ENCODE data around the gene KCNT2.
A peak's percentile ranks its signal among the peaks of the same experiment; 100 is the strongest.
"Not testable (repeated sequence)": the region's sequence is repeated elsewhere in the genome, so short reads cannot be mapped to it uniquely, and the experiment has no call there.

The KCNT2 gene

DNA sequence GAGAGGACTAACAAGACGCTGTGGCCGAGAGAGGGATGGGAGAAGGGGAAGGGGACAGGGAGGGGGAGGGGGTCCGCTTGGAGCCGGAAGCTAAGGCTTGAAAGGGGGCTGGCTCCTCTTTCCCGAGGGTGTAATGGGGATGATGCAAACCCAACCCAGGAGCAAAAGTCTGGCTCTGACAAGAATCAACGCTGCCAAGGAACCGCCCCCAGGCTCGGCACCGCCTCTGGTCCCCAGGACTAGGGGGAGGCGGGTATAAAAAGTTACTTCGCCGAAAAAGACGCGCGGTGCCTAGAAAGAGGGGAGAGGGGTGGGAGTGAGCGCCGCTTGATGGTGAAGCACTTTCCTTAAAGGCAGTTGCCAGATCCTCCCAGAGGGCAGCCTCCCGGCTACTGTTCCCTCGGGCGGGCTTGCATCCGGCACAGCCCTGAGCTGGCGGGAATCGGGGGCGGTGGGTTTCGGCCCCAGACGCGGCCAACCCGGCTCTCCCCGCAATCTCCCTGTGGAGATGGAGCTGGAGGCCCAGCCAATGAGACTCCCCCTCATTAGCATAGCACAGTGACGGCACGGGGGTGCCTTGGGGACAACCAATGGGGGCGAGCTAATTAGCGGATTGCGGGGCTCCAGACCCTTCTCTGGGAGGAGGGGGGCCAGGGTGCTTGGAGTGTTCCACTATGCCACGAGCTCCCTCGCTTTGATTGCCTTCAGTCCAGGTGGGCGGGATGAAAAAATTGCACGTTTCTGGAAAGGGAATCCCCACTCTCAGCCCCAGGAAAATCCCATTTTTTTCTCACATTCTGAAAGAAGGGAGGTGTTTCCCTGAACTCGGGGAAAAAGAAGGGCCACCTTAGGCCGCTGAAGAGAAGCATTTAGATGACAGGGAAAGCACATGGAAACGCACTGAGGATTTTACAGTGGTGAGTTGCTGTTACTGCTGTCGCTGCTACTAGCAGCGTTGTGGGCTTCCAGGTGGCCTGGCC is at the start of gene KCNT2:
KCNT2 (minus strand) TSS at position 51 of the 980 bp plus-strand sequence. CDS start 131 bp downstream, outside the sequence.
- peak; percentile 61 for DNase-seq

DNA sequence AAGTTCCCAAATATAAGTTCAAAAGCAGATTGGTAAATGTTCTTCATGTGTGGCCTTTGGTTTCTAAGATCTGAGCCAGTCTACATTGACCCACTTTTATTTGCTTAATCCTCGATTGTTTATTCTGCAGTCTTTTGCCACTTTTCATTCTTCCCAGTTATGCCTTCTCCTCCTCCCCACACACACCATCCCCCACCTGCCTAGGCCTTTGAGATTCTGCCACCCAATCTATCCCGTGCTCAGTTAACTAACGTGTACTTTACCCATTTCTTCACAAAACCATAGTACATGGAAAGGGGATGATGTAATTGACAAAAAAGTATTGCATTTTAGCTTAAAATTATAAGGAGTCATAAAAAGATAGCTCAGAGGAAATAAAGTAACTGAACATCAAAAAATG is 47.3 kb upstream of the KCNT2 start:
- DNase-seq: no peak

DNA sequence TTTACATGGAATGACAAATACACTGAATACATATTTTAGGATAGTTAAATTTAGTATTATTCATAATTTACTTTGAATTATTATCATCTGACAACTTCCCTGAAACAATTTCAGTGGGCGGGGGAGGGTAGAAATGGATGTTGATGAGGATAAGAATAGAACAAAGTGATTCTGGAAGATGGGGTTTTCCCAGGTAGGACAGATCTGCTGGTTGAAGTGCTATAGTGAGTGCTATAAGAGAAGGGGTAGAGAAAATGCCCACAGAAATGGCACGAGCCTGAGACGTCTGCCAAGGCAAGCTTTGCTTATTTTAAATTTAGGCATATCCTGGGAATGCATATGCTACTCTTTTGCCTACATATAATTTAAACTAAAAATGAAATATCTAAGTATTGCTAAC is 46.8 kb upstream of the KCNT2 start:
- DNase-seq: no peak

DNA sequence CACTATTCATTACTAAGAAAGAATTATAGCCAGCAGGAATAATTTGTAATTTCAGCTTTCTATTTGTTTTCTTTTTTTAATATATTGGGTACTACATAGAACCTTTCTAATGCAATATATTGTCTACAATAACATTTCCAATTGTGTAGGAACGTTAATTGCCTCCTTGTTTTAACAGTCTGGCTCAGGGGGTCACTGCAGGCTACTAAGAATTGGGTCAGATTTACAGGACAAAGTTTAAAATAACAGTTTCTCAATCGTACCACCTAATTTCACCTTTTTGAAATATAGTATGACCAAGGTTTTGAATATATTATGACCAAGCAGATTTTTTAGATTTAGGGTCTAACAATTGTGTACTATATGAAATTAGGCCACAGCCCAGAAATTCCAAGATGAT is 46.0 kb upstream of the KCNT2 start:
- DNase-seq: no peak

DNA sequence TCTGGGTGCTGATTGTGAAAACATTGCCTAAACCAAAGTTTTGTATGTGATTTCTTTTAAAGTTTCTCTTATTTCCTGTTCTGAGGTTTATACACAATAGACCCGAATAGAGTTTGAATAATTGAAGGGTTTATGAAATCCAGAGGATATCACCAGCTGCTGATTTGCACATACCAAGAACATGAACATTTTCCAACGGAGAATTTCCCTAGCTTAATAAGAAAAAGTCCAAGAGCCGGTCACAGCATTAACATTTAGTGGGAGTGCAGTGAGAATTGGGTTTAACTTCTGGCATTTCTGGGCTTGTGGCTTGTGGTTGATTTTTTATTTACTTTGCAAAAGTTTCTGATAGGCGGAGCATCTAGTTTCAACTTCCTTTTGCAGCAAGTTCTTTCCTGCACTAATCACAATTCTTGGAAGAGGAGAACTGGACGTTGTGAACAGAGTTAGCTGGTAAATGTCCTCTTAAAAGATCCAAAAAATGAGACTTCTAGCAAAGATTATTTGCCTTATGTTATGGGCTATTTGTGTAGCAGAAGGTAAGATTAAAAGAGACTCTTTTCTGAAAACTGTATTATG is 43.5 kb upstream of the KCNT2 start, which contains the start of gene CFH:
CFH (plus strand) TSS at position 407 of the 579 bp plus-strand sequence; CDS start at position 482, 75 bp downstream.
- no peak for DNase-seq

DNA sequence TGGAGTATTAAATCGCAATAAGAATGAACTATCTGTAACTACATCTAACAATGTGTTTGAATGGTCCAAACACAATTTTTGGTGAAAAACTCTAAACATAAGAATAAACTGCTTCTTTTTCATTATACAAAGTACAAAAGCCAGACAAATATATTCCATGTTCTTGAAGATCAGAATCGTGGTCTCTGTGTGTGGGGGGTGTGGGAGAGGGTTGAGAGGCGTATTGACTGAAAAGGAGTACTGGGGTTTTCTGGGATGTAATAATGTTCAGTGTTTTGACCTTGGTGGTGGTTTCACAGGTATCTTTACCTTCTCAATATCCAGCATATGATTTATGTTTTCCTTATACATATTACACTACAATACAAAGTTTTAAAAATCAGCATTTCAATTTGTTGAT is 42.8 kb upstream of the KCNT2 start:
- DNase-seq: no peak

DNA sequence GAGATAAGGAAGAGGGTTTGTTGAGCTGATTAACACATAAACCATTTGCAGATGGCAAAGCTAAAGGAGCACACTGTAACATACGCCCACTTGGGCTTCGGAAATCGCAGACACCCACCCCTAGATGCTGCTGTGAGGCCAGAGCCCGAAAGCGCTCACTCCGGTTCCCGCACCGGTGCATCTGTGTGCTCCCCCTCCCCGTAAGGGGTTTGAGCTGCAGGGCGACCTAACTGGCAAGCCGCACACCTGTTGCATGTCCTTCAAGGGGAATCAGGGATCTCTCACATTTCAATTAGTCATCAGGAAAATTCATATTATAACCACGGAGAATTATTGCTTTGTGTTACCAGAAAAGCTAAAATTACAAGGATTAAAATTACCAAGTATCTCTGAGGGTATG is 42.2 kb upstream of the KCNT2 start:
- DNase-seq: no peak

DNA sequence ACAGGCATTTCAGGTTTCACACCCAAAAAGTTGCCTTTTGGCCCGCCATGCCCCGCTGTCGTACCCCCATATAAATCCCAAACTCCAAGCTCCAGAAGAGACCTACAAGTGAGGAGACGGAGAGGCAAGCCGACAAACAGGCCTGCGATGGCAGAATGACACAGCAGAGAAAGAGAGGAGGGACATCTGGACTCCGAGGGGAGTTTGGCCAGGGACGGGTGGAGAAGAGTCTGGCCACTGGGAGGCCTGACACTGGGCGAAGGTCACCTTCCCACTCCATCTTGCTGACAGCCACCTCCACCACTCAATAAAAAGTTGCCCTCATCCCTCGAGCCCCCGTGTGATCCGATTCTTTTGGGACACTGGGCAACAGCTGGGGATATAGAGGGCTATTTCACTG is 41.8 kb upstream of the KCNT2 start:
- DNase-seq: no peak

DNA sequence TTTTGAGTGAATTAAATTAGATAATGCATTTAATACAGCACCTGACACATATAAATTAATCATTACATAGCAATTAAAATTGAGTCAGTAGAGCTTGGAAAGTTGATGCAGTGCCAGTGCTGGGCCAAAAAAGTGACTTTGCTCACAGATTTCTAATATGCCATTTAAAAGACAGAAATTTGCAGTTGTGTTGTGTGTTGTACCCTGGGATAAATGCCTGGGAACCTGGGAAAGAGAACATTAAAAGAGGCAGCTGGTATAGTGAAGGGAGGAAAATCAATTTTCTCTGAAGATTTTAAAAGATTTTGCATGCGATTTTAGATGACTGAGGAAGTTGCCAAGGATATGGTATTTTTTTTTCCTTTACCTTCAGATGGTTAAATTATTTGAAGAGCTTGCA is 32.7 kb upstream of the KCNT2 start:
- no peak for DNase-seq

DNA sequence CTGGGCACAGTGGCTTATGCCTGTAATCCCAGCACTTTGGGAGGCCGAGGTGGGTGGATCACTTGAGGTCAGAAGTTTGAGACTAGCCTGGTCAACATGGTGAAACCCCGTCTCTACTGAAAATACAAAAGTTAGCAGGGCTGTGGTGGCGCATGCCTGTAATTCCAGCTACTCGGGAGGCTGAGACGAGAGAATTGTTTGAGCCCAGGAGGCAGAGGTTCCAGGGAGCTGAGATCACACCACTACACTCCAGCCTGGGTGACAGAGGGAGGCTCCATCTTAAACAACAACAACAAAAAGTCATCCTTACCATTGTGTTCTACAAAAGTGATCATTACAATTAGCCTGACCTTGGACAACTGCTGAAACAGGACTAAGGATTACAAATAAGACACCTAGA is 31.1 kb upstream of the KCNT2 start:
- not testable (repeated sequence) for DNase-seq

DNA sequence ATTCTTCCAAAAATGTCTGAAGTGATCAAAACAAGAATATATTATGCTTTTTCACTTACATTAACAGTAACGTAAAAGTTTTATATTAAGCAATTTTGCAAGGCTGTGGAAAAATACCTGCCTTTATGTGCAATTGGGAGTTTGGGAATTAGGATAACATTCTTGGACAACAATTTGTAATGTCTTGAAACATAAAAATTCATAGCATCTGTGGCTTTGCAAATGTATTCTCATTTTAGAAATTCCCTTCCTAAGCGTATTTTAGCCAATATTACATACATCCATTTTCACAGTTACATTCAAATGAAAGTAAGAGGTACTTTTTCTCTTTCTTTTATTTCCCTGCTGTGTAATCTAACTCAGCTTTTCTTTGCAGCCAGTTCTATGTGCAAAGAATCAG is 30.2 kb upstream of the KCNT2 start:
- no peak for DNase-seq

DNA sequence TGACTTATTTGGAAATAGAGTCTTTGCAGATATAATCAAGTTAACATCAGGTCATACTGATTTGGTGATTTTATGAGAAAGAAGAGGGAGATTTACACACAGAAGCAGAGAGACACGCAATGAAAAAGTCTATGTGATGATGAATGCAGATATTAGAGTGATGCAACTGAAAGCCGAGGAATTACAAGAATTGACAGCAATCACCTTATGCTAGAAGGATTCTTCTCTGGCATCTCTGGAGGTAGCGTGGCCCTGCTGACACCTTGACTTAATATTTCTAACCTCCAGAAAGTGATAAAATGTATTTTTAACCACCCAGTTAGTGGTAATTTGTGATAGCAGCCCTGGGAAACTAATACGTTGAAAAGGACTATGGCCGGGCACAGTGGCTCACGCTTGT is 29.4 kb upstream of the KCNT2 start:
- DNase-seq: no peak

DNA sequence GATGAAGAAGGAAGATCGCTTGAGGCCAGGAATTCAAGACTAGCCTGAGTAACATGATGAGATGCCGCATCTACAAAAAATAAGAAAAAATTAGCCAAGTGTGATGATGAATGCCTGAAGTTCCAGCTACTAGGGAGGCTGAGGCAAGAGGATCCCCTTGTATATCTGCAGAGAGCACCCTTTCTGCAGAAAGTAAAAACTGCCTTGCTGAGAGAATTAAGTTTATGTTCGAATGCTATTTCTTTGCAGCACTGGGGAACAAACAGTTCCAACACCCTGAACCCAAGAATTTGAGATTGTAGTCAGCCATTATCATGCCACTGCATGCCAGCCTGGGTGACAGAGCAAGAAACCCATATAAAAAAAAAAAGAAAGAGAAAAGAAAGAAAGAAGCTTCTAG is 20.6 kb upstream of the KCNT2 start:
- DNase-seq: no peak

DNA sequence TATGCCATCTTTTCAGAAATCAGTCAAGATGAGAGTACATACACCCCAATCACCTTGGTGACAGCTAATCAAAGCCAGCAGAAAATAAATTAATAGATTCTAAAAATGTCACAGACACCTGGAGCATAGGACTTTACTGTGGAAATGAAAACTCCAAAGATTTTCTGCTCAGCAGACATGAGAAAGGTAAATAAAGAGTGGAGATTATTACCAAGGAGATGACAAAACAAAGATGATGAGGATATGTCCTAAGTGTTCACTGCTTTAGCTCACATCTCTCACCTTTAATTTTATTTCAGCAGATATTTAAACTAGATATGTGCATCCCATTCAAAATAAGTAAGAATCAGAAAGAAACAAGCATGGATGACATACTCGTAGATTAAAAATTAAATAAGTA is 14.8 kb upstream of the KCNT2 start:
- no peak for DNase-seq

DNA sequence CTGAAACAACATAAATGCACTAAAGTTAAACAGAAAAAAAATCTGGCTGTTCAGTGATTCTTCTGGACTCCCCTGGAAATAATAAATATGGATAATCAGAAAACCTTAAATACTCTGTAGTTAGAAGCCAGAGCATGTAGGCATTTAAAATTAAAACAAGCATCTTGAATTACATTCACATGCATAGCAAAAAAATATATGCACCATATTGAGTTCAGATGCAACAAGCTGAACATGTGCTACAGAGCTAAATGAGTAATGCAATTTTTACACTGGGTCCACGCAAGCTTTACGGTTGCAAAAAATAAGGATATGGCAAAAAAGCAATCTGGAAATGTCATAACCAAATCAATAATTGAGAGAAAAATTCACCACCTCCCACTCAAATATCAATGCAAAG is 11.5 kb upstream of the KCNT2 start:
- DNase-seq: no peak

DNA sequence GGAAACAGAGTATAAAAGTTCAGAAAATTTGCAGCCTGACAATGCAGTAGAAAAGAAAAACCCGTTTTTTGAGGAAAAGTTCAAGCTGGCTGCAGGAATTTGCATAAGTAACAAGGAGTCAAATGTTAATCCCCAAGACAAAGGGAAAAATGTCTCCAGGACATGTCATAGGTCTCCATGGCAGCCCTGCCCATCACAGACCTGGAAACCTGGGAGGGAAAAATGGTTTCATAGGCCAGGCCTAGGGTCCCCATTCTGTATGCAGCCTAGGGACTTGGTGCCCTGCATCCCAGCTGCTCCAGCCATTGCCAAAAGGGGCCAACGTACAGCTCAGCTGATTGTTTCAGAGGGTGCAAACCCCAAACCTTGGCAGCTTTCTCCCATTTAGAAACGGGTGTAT is 3.6 kb upstream of the KCNT2 start:
- no peak for DNase-seq

DNA sequence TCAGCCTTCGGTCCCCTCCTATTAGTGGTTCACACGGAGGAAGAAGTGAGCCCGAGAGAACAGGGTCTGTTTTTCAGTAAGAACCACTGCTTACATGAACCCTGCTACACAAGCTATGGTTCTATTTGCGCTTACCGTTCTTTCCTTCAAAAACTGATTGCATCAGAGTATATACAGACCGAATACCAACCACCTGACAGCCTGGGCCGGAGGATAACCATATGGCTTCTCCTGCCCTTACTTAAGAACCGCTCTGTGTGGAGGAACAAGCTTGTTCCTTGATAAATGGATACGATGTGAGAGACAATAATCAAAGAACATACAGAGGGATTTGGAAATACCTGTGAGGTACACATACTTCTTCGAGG is 1.1 kb upstream of the KCNT2 start:
- DNase-seq: no peak

DNA sequence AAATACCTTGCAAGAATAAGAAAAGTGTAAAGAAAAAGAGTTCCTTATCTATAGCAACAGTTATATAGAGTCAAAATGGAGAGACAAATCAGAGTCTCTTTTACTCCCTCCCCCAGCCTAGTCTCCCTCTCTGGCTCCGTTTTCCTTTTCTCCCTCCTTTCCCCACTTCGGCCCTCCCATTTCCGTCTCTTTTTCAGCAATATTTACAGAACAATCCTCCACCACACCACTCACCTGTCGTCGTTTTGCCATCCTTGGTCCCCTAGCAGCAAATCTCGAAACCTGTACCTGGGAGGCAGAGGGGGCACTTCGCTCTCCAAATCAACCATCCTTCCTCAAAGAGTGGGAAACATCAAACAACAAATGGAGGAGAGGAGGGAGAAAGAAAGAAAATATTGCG is 259 bp downstream of the KCNT2 start:
- no peak for DNase-seq

DNA sequence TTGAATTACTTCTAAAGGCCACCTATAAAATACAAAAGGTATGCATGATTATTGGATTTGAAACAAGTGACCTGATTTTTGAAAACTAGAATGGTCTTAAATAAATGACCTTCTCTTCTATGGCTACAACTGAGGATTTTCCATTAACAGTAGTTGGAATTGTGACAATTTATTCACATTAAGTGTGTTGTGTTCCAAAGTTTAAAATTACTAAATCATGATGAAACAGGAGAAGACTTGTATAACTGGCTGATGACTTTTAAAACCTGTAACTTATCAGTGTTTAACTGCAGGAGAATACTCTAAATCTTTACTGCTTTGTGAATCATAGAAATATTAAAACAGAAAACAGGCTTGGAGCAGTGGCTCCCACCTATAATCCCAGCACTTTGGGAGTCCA is 4.6 kb downstream of the KCNT2 start:
- no peak for DNase-seq

DNA sequence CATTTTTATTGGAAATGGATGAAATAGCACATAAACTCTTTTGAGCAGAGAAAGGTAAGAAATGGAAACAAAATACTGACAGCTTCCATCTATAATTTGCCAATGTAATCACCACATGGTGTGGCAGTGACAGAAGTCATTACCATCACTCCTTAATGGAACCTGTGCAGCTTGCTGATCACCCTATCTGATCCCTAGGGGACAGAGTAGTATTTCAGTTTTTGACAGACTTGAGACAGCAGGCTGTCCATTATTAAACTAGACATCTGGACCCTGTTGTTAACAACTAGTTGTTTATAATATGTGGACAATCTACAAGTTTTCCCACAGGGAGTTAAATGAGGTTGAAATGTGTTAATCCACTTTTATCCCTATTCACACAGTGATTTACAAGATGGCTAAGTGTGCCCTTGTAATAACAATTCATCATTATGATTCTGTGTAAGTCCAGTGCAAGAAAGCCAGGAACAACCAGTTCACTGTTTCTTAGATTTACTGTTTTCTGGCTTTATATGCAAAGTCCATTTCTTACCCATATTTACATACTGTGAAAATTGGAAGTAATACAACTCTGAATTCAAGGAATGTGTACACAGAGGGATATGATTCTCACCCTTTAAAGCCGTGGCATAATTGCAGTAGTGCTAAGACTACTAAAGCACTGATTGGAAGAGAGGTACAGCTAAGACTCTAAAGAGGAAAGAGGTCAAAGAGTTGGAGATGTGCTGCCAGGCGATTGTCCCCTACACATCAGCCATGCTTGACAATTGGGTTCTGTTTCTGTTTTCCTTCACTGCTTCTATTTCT is 9.1 kb downstream of the KCNT2 start:
- no peak for DNase-seq

DNA sequence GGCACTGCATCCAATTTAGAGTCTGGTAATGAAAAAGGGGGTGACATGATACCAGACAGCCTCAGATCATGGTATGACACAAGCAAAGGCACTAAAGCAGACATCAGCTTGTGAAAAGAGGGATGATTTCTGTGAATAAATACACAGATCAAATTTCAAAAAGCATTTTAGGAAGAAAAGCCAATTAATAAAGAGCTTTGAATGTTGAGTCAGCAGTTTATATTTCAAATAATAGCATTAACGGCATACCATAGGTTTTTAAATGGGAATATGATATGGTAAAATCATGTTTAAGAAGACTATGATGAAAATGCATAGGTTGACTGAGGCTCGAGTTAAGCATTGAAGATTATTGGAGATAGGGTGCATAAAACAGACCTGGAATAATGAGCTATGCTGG is 13.5 kb downstream of the KCNT2 start:
- DNase-seq: no peak

DNA sequence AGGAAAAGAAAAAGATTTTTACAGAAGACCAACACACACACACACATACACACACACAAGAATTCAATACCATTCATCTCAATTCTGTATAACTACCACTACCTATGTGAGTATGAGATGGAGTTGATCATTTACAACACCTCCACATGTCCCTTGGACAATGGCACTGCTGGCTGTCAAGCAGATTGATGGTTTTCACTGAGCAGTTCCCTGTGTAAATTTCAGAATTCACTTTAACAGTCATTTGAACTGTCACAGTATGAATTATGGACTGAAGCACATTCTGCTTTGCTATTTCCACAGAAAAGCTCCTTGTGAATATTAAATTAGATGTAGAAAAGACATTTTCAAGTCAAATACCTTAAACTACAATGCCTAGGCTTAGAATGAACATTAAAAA is 14.3 kb downstream of the KCNT2 start:
- DNase-seq: no peak

DNA sequence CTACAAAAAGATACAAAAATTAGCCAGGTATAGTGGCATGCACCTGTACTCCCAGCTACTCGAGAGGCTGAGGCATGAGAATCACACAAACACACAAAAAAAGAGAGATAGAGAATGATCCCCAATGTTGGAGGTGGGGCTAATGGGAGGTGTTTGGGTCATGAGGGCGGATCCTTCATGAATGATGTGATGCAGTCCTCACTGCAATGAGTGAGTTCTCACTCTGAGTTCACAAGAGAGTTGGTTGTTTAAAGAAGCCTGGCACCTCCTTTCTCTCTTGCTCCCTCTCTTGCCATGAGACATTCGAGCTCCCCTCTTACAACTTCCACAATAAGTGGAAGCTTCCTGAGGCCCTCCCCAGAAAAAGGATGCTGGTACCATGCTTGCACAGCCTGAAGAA is 17.3 kb downstream of the KCNT2 start:
- no peak for DNase-seq
